Measurements from ENCODE around the gene PCOLCE2.

- TF ChIP-seq CTCF (IDR thresholded peaks at IDR 0.05) (no peak), POLR2A (IDR thresholded peaks at IDR 0.05) (no peak)
Measured at GRCh38 chr3:142863930-142864920, 24.7 kb downstream of the PCOLCE2 start.

Measured in adrenal gland (tissue), 5 donors.